ENCODE results near the gene MKI67. TPM values are rescaled to one million over a fixed set of nuclear protein-coding genes. Genes with fewer than 3 reads are reported as not detected.

MKI67 gene
- total and polyA plus RNA-seq, 10 of the 15 experiments (the other 5 are each of a cell fraction or from before 2014, with no cell fraction given), result 22.3 to 183 (median 82.9) TPM

GRCh38 chr10:128150045-128150493 lies 23.8 kb upstream of the MKI67 start (continued):
- peak; percentile 51 to 63; a peak in 2 of 4 replicates for TF ChIP-seq IKZF2 (IDR thresholded peaks at IDR 0.05)
- TF ChIP-seq CBFB (IDR thresholded peaks at IDR 0.05; ENCODE audit: low read depth), result no peak
- TF ChIP-seq ZBED1 (IDR thresholded peaks at IDR 0.05; ENCODE audit: borderline replicate concordance), result no peak
- 0 out of 2 replicates have a peak, but pooled peaks have one; percentile 47 for TF ChIP-seq RCOR1 (conservative IDR thresholded peaks at IDR 0.05; ENCODE audit: low read depth, low read length)
- 0 out of 2 replicates have a peak, but pooled peaks have one; percentile 29 for TF ChIP-seq CREB1 (IDR thresholded peaks at IDR 0.05; ENCODE audit: low read depth)
- no peak for TF ChIP-seq HCFC1 (IDR thresholded peaks at IDR 0.05; ENCODE audit: low read length)
- TF ChIP-seq PRDM15 (CRISPR knock-in tag; IDR thresholded peaks at IDR 0.05), result no peak
- no peak for TF ChIP-seq KDM1A (IDR thresholded peaks at IDR 0.05; ENCODE audit: borderline replicate concordance)
- TF ChIP-seq PAX8 (IDR thresholded peaks at IDR 0.05), result no peak
- TF ChIP-seq ETV6 (conservative IDR thresholded peaks at IDR 0.05 in 1 of 2, IDR thresholded peaks at IDR 0.05 in 1 of 2; ENCODE audit: borderline replicate concordance in 1 of 2, low read depth in 1 of 2), result no peak
- no peak for TF ChIP-seq EZH2 (IDR thresholded peaks at IDR 0.05; ENCODE audit: borderline replicate concordance, control insufficient read depth, low read depth, low read length)
- TF ChIP-seq POLR2AphosphoS5 (IDR thresholded peaks at IDR 0.05; ENCODE audit: low read length), result no peak
- TF ChIP-seq POLR2A (IDR thresholded peaks at IDR 0.05; ENCODE audit: low read depth, low read length), result no peak
- TF ChIP-seq, protein P1, sequence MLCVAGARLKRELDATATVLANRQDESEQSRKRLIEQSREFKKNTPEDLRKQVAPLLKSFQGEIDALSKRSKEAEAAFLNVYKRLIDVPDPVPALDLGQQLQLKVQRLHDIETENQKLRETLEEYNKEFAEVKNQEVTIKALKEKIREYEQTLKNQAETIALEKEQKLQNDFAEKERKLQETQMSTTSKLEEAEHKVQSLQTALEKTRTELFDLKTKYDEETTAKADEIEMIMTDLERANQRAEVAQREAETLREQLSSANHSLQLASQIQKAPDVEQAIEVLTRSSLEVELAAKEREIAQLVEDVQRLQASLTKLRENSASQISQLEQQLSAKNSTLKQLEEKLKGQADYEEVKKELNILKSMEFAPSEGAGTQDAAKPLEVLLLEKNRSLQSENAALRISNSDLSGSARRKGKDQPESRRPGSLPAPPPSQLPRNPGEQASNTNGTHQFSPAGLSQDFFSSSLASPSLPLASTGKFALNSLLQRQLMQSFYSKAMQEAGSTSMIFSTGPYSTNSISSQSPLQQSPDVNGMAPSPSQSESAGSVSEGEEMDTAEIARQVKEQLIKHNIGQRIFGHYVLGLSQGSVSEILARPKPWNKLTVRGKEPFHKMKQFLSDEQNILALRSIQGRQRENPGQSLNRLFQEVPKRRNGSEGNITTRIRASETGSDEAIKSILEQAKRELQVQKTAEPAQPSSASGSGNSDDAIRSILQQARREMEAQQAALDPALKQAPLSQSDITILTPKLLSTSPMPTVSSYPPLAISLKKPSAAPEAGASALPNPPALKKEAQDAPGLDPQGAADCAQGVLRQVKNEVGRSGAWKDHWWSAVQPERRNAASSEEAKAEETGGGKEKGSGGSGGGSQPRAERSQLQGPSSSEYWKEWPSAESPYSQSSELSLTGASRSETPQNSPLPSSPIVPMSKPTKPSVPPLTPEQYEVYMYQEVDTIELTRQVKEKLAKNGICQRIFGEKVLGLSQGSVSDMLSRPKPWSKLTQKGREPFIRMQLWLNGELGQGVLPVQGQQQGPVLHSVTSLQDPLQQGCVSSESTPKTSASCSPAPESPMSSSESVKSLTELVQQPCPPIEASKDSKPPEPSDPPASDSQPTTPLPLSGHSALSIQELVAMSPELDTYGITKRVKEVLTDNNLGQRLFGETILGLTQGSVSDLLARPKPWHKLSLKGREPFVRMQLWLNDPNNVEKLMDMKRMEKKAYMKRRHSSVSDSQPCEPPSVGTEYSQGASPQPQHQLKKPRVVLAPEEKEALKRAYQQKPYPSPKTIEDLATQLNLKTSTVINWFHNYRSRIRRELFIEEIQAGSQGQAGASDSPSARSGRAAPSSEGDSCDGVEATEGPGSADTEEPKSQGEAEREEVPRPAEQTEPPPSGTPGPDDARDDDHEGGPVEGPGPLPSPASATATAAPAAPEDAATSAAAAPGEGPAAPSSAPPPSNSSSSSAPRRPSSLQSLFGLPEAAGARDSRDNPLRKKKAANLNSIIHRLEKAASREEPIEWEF (IDR thresholded peaks at IDR 0.05; ENCODE audit: insufficient replicate concordance, low read depth, low read length), result no peak
- TF ChIP-seq, protein P2, sequence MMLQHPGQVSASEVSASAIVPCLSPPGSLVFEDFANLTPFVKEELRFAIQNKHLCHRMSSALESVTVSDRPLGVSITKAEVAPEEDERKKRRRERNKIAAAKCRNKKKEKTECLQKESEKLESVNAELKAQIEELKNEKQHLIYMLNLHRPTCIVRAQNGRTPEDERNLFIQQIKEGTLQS (IDR thresholded peaks at IDR 0.05; ENCODE audit: borderline replicate concordance, extremely low read depth, low read depth, low read length), result peak; percentile 46; the same call in 1 of the 2 replicates
- TF ChIP-seq, protein P3, sequence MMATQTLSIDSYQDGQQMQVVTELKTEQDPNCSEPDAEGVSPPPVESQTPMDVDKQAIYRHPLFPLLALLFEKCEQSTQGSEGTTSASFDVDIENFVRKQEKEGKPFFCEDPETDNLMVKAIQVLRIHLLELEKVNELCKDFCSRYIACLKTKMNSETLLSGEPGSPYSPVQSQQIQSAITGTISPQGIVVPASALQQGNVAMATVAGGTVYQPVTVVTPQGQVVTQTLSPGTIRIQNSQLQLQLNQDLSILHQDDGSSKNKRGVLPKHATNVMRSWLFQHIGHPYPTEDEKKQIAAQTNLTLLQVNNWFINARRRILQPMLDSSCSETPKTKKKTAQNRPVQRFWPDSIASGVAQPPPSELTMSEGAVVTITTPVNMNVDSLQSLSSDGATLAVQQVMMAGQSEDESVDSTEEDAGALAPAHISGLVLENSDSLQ (IDR thresholded peaks at IDR 0.05), result no peak
- TF ChIP-seq TCF12 (IDR thresholded peaks at IDR 0.05; ENCODE audit: low read depth, low read length), result peak; percentile 52; the same call in 1 of the 2 replicates
- TF ChIP-seq CHD4 (IDR thresholded peaks at IDR 0.05), result no peak
- TF ChIP-seq NFIC (IDR thresholded peaks at IDR 0.05; ENCODE audit: low read depth, low read length), result no peak
- no peak for TF ChIP-seq TCF7 (IDR thresholded peaks at IDR 0.05; ENCODE audit: borderline replicate concordance)
